Astrocyte (in vitro differentiated cells and primary cell): ENCODE data around the gene ATXN7L1. TPM values are rescaled to one million over a fixed set of nuclear protein-coding genes. Genes with fewer than 3 reads are reported as not detected.

Experiments used
- DNase-seq: peaks from one replicate; pipeline ENCODE4 v3.0.0-alpha.2; 2010; ENCODE audit warnings: low read depth
- FAIRE-seq: peaks from 2 replicates; lab custom pipeline; 2011; peaks lifted over from hg19 to GRCh38; lab: Jason Lieb, UNC
- H2AFZ ChIP-seq: 2 replicates; pipeline ENCODE4 v1.6.0; 2012; ENCODE audit warnings: low read depth, low read length, inconsistent platforms
- H3K27ac ChIP-seq: 2 replicates; pipeline ENCODE4 v1.5.1; 2011; ENCODE audit warnings: low read depth, low read length, inconsistent platforms
- H3K27me3 ChIP-seq: 2 replicates; pipeline ENCODE4 v1.6.0; 2011; ENCODE audit warnings: low read length, inconsistent platforms; ENCODE audit not compliant: insufficient read depth
- H3K36me3 ChIP-seq: 2 replicates; pipeline ENCODE4 v1.5.1; 2011; ENCODE audit warnings: low read length, inconsistent platforms; ENCODE audit not compliant: insufficient read depth
- H3K4me1 ChIP-seq: 2 replicates; pipeline ENCODE4 v1.5.1; 2011; ENCODE audit warnings: low read length, inconsistent platforms; ENCODE audit not compliant: insufficient read depth
- H3K4me2 ChIP-seq: 2 replicates; pipeline ENCODE4 v1.6.0; 2012; ENCODE audit warnings: low read length, inconsistent platforms
- H3K4me3 ChIP-seq: 2 replicates; pipeline ENCODE4 v1.5.1; 2011; ENCODE audit warnings: low read depth, mild to moderate bottlenecking, low read length, inconsistent platforms; ENCODE audit not compliant: insufficient read depth
- H3K79me2 ChIP-seq: 2 replicates; pipeline ENCODE4 v1.6.0; 2012; ENCODE audit warnings: mild to moderate bottlenecking, low read length, inconsistent platforms; ENCODE audit not compliant: insufficient read depth
- H3K9ac ChIP-seq: 2 replicates; pipeline ENCODE4 v1.6.0; 2012; ENCODE audit warnings: mild to moderate bottlenecking, low read length, inconsistent platforms
- H3K9me3 ChIP-seq: 2 replicates; pipeline ENCODE4 v1.5.1; 2012; ENCODE audit warnings: low read depth, mild to moderate bottlenecking, low read length, inconsistent platforms; ENCODE audit not compliant: insufficient read depth
- H4K20me1 ChIP-seq: 2 replicates; pipeline ENCODE4 v1.6.0; 2012; ENCODE audit warnings: low read length, inconsistent platforms; ENCODE audit not compliant: insufficient read depth
- H3K27ac Mint-ChIP-seq: one replicate; pipeline ENCODE4 v1.8.0; 2021; ENCODE audit warnings: mild to moderate bottlenecking, mixed read lengths; ENCODE audit not compliant: unreplicated experiment
- H3K27me3 Mint-ChIP-seq: one replicate; pipeline ENCODE4 v1.8.0; 2021; ENCODE audit warnings: low read depth, mixed read lengths; ENCODE audit not compliant: unreplicated experiment
- H3K36me3 Mint-ChIP-seq: one replicate; pipeline ENCODE4 v1.8.0; 2021; ENCODE audit warnings: low read depth, mixed read lengths; ENCODE audit not compliant: unreplicated experiment
- H3K4me1 Mint-ChIP-seq: one replicate; pipeline ENCODE4 v1.8.0; 2021; ENCODE audit warnings: low read depth, mixed read lengths; ENCODE audit not compliant: unreplicated experiment
- H3K4me3 Mint-ChIP-seq: one replicate; pipeline ENCODE4 v1.8.0; 2021; ENCODE audit warnings: mild to moderate bottlenecking, moderate library complexity, mixed read lengths; ENCODE audit not compliant: unreplicated experiment
- H3K9me3 Mint-ChIP-seq: one replicate; pipeline ENCODE4 v1.8.0; 2021; ENCODE audit warnings: mild to moderate bottlenecking, mixed read lengths; ENCODE audit not compliant: unreplicated experiment
- EZH2 ChIP-seq: IDR thresholded peaks from 2 replicates; pipeline ENCODE4 v1.6.1; 2012; ENCODE audit warnings: mild to moderate bottlenecking, low read length, inconsistent platforms; ENCODE audit not compliant: insufficient read depth
- total RNA-seq: library from RNA; stranded (reverse); gene quantifications from 2 replicates; pipeline ENCODE4 v1.2.1, GENCODE V29; 2021
- TF ChIP-seq, protein P1 (sequence below): IDR thresholded peaks from 2 replicates; pipeline ENCODE4 v1.5.1; 2011; ENCODE audit warnings: low read depth, mild to moderate bottlenecking, inconsistent platforms, low read length, moderate library complexity; ENCODE audit not compliant: insufficient read depth

ATXN7L1 gene
- total RNA-seq, 1 donor from 2014 or later: 7.6 TPM

DNA sequence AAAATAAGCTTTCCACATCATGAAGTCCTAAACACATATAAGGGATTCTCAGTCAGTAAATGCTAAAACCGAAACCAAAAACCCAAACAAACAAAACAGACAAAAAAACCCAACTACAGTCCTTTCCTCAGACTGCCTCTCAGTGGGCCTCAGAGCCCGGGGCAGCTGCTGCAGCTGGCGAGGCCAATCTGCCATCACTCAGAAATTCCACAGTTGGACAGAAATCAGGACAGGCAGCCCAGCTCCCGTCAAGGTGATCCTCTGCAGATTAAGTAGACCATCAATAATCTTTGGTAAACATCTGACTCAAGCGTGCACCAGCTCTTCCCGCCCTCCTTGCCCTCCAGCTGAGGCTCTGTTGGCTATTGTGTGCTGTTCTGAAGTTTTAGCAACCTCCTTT is 142.2 kb downstream of the ATXN7L1 start:
- DNase-seq (no peak), FAIRE-seq (no peak)
- Mint-ChIP-seq H3K9me3 (no peaks in the 10 kb centered on the region), H3K27ac (no peak overlapping the region), H3K36me3 (peaks cover 4% of the 10 kb centered on the region), H3K4me1 (no peaks in the 10 kb centered on the region), H3K4me3 (no peak overlapping the region), H3K27me3 (no peaks in the 10 kb centered on the region)
- Histone ChIP-seq H3K9ac (no peak overlapping the region), H3K27ac (no peak overlapping the region), H3K9me3 (no peaks in the 10 kb centered on the region), H3K4me2 (no peak overlapping the region), H4K20me1 (peaks cover 8% of the 10 kb centered on the region), H3K27me3 (no peaks in the 10 kb centered on the region), H3K4me1 (no peaks in the 10 kb centered on the region), H3K79me2 (no peaks in the 10 kb centered on the region), H3K36me3 (no peaks in the 10 kb centered on the region), H2AFZ (no peak overlapping the region), H3K4me3 (no peak overlapping the region)
- no peak for TF ChIP-seq EZH2
- TF ChIP-seq, protein P1, sequence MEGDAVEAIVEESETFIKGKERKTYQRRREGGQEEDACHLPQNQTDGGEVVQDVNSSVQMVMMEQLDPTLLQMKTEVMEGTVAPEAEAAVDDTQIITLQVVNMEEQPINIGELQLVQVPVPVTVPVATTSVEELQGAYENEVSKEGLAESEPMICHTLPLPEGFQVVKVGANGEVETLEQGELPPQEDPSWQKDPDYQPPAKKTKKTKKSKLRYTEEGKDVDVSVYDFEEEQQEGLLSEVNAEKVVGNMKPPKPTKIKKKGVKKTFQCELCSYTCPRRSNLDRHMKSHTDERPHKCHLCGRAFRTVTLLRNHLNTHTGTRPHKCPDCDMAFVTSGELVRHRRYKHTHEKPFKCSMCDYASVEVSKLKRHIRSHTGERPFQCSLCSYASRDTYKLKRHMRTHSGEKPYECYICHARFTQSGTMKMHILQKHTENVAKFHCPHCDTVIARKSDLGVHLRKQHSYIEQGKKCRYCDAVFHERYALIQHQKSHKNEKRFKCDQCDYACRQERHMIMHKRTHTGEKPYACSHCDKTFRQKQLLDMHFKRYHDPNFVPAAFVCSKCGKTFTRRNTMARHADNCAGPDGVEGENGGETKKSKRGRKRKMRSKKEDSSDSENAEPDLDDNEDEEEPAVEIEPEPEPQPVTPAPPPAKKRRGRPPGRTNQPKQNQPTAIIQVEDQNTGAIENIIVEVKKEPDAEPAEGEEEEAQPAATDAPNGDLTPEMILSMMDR: no peak

DNA sequence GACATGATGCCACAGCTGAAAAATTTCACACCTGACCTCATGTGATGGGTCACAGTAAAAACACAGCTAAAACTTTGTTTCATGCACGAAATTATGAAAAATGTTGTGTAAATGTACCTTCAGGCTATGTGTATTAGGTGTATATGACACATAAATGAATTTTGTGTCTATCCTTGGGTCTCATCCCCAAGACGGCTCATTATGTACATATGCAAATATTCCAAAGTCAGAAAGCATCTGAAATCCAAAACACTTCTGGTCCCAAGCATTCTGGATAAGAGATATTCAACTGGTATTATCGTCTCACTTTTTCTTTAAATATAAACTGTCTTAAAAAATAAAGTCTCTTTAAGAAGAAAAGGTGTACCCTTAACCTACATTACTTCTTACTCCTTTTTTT is 145.4 kb downstream of the ATXN7L1 start:
- no peaks in the 10 kb centered on the region for H3K36me3 ChIP-seq
- H3K4me3 ChIP-seq: no peak overlapping the region
- H3K4me1 ChIP-seq: no peaks in the 10 kb centered on the region
- H4K20me1 ChIP-seq: peaks cover 5% of the 10 kb centered on the region
- no peak overlapping the region for H3K27ac Mint-ChIP-seq
- no peaks in the 10 kb centered on the region for H3K9me3 Mint-ChIP-seq
- DNase-seq (no peak), FAIRE-seq (no peak)
- H3K4me2 ChIP-seq: no peak overlapping the region
- H2AFZ ChIP-seq: no peak overlapping the region
- H3K27me3 Mint-ChIP-seq: no peaks in the 10 kb centered on the region
- no peak overlapping the region for H3K4me3 Mint-ChIP-seq
- TF ChIP-seq, protein P1: no peak
- TF ChIP-seq EZH2: no peak
- no peaks in the 10 kb centered on the region for H3K36me3 Mint-ChIP-seq
- H3K27me3 ChIP-seq: no peaks in the 10 kb centered on the region
- no peaks in the 10 kb centered on the region for H3K79me2 ChIP-seq
- no peaks in the 10 kb centered on the region for H3K9me3 ChIP-seq
- no peak overlapping the region for H3K27ac ChIP-seq
- no peak overlapping the region for H3K9ac ChIP-seq
- no peaks in the 10 kb centered on the region for H3K4me1 Mint-ChIP-seq

DNA sequence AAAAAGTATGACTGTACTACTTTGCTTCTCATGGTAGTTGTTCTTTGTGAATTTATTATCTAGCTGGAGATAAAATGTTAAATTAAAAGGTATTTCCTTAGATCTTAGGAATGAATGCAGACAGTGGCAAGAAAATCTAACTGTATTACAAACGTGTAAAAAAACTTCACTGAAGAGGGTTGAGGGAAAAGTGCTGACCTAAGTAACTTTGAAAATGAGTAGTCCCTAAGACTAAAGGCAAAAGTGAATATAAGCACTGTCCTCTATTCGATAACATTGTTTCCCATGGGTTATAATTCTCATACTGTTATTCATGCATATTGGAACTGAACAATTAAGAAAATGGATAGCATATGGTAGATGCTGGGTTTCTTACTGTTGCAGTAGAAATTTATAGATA is 148.4 kb downstream of the ATXN7L1 start:
- Mint-ChIP-seq H3K4me3 (no peak overlapping the region), H3K36me3 (no peaks in the 10 kb centered on the region), H3K27ac (no peak overlapping the region), H3K4me1 (no peaks in the 10 kb centered on the region), H3K9me3 (no peaks in the 10 kb centered on the region), H3K27me3 (no peaks in the 10 kb centered on the region)
- TF ChIP-seq, protein P1: no peak
- no peak for TF ChIP-seq EZH2
- Histone ChIP-seq H3K36me3 (no peaks in the 10 kb centered on the region), H2AFZ (no peak overlapping the region), H4K20me1 (no peaks in the 10 kb centered on the region), H3K4me2 (no peak overlapping the region), H3K4me1 (no peaks in the 10 kb centered on the region), H3K9me3 (no peaks in the 10 kb centered on the region), H3K9ac (no peak overlapping the region), H3K27ac (no peak overlapping the region), H3K79me2 (no peaks in the 10 kb centered on the region), H3K4me3 (no peak overlapping the region), H3K27me3 (no peaks in the 10 kb centered on the region)
- FAIRE-seq: no peak
- no peak for DNase-seq
